Endothelial cell of umbilical vein (primary cell): Measurements from ENCODE around the gene WDPCP. TPM values are rescaled to one million over a fixed set of nuclear protein-coding genes. Genes with fewer than 3 reads are reported as not detected.
A peak's percentile ranks its signal among the peaks of the same experiment; 100 is the strongest.

Experiments
- BruUV-seq: library from RNA; stranded (reverse); fragments of 400-500 nt; replicated peaks from 2 replicates; lab custom pipeline; 2021; lab: Mats Ljungman, UMichigan
- CTCF ChIA-PET: fragments of 300-600, 350-600 bp; sonication (Branson Sonifier 250); formaldehyde crosslinking; loops from one replicate; lab custom pipeline; 2021; ENCODE audit warnings: antibody characterized with exemption, inconsistent platforms; lab: Charles Lee
- POLR2A ChIA-PET: fragments of 300-600, 350-600 bp; sonication (Branson Sonifier 250); formaldehyde crosslinking; loops from one replicate; lab custom pipeline; 2021; ENCODE audit warnings: antibody characterized with exemption, inconsistent platforms; lab: Charles Lee
- DNase-seq: peaks from one replicate; pipeline ENCODE4 v3.0.0-alpha.2; 2011; ENCODE audit warnings: low read depth, low spot score
- FAIRE-seq: peaks from 2 replicates; lab custom pipeline; 2011; peaks lifted over from hg19 to GRCh38; lab: Jason Lieb, UNC
- H2AFZ ChIP-seq: 2 replicates; pipeline ENCODE4 v1.6.0; 2012; ENCODE audit warnings: low read depth, low read length, control low read depth, inconsistent platforms
- H3K27ac ChIP-seq: 2 replicates; pipeline ENCODE4 v1.5.1; 2011; ENCODE audit warnings: low read depth, mild to moderate bottlenecking, control low read depth, low read length, moderate library complexity; ENCODE audit not compliant: insufficient read depth
- H3K27me3 ChIP-seq, 2 experiments: 2 replicates each; pipeline versions ENCODE4 v1.6.0 to v1.6.1; 2011; ENCODE audit warnings: low read length in 2 of 2, mixed read lengths in 1 of 2; ENCODE audit not compliant: control insufficient read depth in 2 of 2, insufficient read depth in 2 of 2
- H3K36me3 ChIP-seq, 2 experiments: 2 replicates in 1 of 2; 3 replicates in 1 of 2; pipeline ENCODE4 v1.5.1; 2011; ENCODE audit warnings: low read length in 2 of 2, mild to moderate bottlenecking in 1 of 2, moderate library complexity in 1 of 2; ENCODE audit not compliant: control insufficient read depth in 2 of 2, insufficient read depth in 2 of 2; ENCODE audit errors: extremely low read depth in 1 of 2
- H3K4me1 ChIP-seq: 3 replicates; pipeline ENCODE4 v1.5.1; 2011; ENCODE audit warnings: mild to moderate bottlenecking, low read length; ENCODE audit not compliant: control insufficient read depth, insufficient read depth; ENCODE audit errors: extremely low read depth
- H3K4me2 ChIP-seq: 2 replicates; pipeline ENCODE4 v1.6.1; 2011; ENCODE audit warnings: low read length, control low read depth, mixed read lengths; ENCODE audit not compliant: insufficient read depth
- H3K4me3 ChIP-seq, 3 experiments: fragments of 200-600 bp in 1 of 3; sonication (generic), shearing (Covaris generic) in 1 of 3; replicated peaks in 1 of 3; 2 replicates each; pipeline ENCODE4 v1.5.1; 2011 to 2016; ENCODE audit warnings: control low read depth in 3 of 3, low read length in 3 of 3, mild to moderate bottlenecking in 2 of 3, inconsistent platforms in 1 of 3, low read depth in 1 of 3, moderate library complexity in 1 of 3; ENCODE audit not compliant: insufficient read depth in 1 of 3
- H3K79me2 ChIP-seq: 2 replicates; pipeline ENCODE4 v1.6.0; 2012; ENCODE audit warnings: low read length, inconsistent platforms; ENCODE audit not compliant: control insufficient read depth, insufficient read depth
- H3K9ac ChIP-seq: replicated peaks from 2 replicates; pipeline ENCODE3; 2011; ENCODE audit warnings: low read length, control low read depth; ENCODE audit not compliant: insufficient read depth; ENCODE audit errors: extremely low read depth
- H3K9me1 ChIP-seq: replicated peaks from 3 replicates; pipeline ENCODE4 v1.6.0; 2011; ENCODE audit warnings: mild to moderate bottlenecking, low read length; ENCODE audit not compliant: control insufficient read depth, insufficient read depth; ENCODE audit errors: extremely low read depth
- H3K9me3 ChIP-seq: replicated peaks from 2 replicates; pipeline ENCODE4 v1.5.1; 2012; ENCODE audit warnings: low read length, inconsistent platforms; ENCODE audit not compliant: control insufficient read depth, insufficient read depth
- H4K20me1 ChIP-seq: replicated peaks from 2 replicates; pipeline ENCODE3; 2011; ENCODE audit warnings: mild to moderate bottlenecking, low read length; ENCODE audit not compliant: control insufficient read depth, insufficient read depth; ENCODE audit errors: extremely low read depth
- GATA2 ChIP-seq: IDR thresholded peaks from 2 replicates; pipeline ENCODE4 v1.7.0; 2011; ENCODE audit warnings: low read depth, mild to moderate bottlenecking, moderate library complexity, mixed read lengths, low read length; ENCODE audit not compliant: insufficient read length, insufficient read depth
- POLR2A ChIP-seq: IDR thresholded peaks from 2 replicates; pipeline ENCODE4 v1.6.1; 2012; ENCODE audit warnings: low read depth, mild to moderate bottlenecking, control low read depth, low read length
- dilution Hi-C: fragments of 300-500 bp; cut with MboI; formaldehyde crosslinking; loops from one replicate; pipeline ENCODE4 v1.15.0; 2019; ENCODE audit warnings: low sequenced_read_pairs; ENCODE audit not compliant: extremely low pct_ligation_motif_present
- intact Hi-C: fragments of 100-400 bp; cut with micrococcal nuclease; formaldehyde crosslinking; loops from one replicate; pipeline ENCODE4 v1.10.0; 2022
- polyA plus RNA-seq, 4 experiments: library from polyadenylated mRNA; depleted of rRNA in 3 of 4; stranded (reverse) in 3 of 4; unstranded in 1 of 4; fragments of >200 nt; gene quantifications; 2 replicates each; pipeline versions ENCODE4 v1.2.1 to v1.2.3, GENCODE V29; 2011 to 2012; ENCODE audit warnings: missing spikeins in 1 of 4
- total RNA-seq: library from RNA; stranded (reverse); gene quantifications from 2 replicates; pipeline ENCODE4 v1.2.3, GENCODE V29; 2021
- TF ChIP-seq, protein P1 (sequence below), 2 donors: IDR thresholded peaks; 1 replicate in 1 of 2; 2 replicates in 1 of 2; pipeline ENCODE4 v1.5.1; 2011; ENCODE audit warnings: low read length in 2 of 2, mild to moderate bottlenecking in 2 of 2, moderate library complexity in 2 of 2, control low read depth in 1 of 2, inconsistent platforms in 1 of 2, low read depth in 1 of 2; ENCODE audit not compliant: insufficient read depth in 1 of 2; ENCODE audit errors: extremely low read depth in 1 of 2

Gene WDPCP
- total and polyA plus RNA-seq, 2 donors (not counting 3 experiments of a cell fraction or from before 2014, with no cell fraction given) = 4.0 to 8.8 TPM

- Histone ChIP-seq H3K9me3 (no peaks in the 10 kb centered on the region), H3K4me2 (no peak overlapping the region), H3K9ac (no peak overlapping the region), H3K4me1 (no peaks in the 10 kb centered on the region), H3K4me3 (no peak overlapping the region), H3K27me3 (no peaks in the 10 kb centered on the region), H3K27ac (no peak overlapping the region), H3K9me1 (no peaks in the 10 kb centered on the region), H3K36me3 (no peaks in the 10 kb centered on the region), H4K20me1 (no peaks in the 10 kb centered on the region), H3K79me2 (no peaks in the 10 kb centered on the region), H2AFZ (no peak overlapping the region)
- dilution Hi-C loops = no loop called here
- intact Hi-C loops = loop anchor here (5.0 kb wide), 1 partner anchor 757 kb away; no protein-coding TSS in a partner anchor
- DNase-seq (peak; percentile 42), FAIRE-seq (peak; percentile 54)
- ChIA-PET CTCF (interaction anchor here (0.7 to 1.4 kb wide), 11 partner anchors 9 to 1087 kb away, joined by 3 to 10 read pairs (median 5); partner anchors contain the start of genes MDH1 and WDPCP), POLR2A (no interaction called here)
- no peak for TF ChIP-seq POLR2A
- TF ChIP-seq, protein P1, sequence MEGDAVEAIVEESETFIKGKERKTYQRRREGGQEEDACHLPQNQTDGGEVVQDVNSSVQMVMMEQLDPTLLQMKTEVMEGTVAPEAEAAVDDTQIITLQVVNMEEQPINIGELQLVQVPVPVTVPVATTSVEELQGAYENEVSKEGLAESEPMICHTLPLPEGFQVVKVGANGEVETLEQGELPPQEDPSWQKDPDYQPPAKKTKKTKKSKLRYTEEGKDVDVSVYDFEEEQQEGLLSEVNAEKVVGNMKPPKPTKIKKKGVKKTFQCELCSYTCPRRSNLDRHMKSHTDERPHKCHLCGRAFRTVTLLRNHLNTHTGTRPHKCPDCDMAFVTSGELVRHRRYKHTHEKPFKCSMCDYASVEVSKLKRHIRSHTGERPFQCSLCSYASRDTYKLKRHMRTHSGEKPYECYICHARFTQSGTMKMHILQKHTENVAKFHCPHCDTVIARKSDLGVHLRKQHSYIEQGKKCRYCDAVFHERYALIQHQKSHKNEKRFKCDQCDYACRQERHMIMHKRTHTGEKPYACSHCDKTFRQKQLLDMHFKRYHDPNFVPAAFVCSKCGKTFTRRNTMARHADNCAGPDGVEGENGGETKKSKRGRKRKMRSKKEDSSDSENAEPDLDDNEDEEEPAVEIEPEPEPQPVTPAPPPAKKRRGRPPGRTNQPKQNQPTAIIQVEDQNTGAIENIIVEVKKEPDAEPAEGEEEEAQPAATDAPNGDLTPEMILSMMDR (IDR thresholded peaks at IDR 0.05; ENCODE audit: extremely low read depth in 1 of 2, insufficient read depth in 1 of 2, low read depth in 1 of 2, low read length in 2 of 2) = peak; percentile 21 to 29
- no peak for TF ChIP-seq GATA2
- BruUV-seq = no TSS peak
Measured at GRCh38 chr2:63544017-63544627, 44.2 kb downstream of the WDPCP start.
